Neural progenitor cell (in vitro differentiated cells): ENCODE measurements around the gene NRG3.

Source experiments
- CTCF ChIP-seq: fragments of 200-600 bp; sonication (generic); IDR thresholded peaks from 2 replicates; pipeline ENCODE4 v1.5.1; 2017; ENCODE audit warnings: antibody characterized with exemption, mild to moderate bottlenecking
- EZH2 ChIP-seq: fragments of 200-600 bp; sonication (generic); IDR thresholded peaks from 2 replicates; pipeline ENCODE4 v1.6.1; 2017; ENCODE audit warnings: antibody characterized with exemption, mild to moderate bottlenecking, moderate library complexity
- EZH2phosphoT487 ChIP-seq: fragments of 200-600 bp; sonication (generic); IDR thresholded peaks from 2 replicates; pipeline ENCODE4 v1.6.1; 2017; ENCODE audit warnings: antibody characterized with exemption

- TF ChIP-seq CTCF (no peak), EZH2 (no peak), EZH2phosphoT487 (no peak)
Observed at GRCh38 chr10:82206831-82207230, 331.8 kb downstream of the NRG3 start.
